ENCODE data around the gene SLC10A7. TPM values are rescaled to one million over a fixed set of nuclear protein-coding genes. Genes with fewer than 3 reads are reported as not detected.

The SLC10A7 gene
- total RNA-seq, 1 experiment from 2014 or later, result 3.9 TPM

GRCh38 chr4:146490106-146490505 is 31.6 kb downstream of the SLC10A7 start:
- Histone ChIP-seq H2BK5ac (ENCODE audit: insufficient read length, low read length) (no peak overlapping the region), H2BK12ac (ENCODE audit: insufficient read length, low read depth, low read length) (no peak overlapping the region), H3K23ac (ENCODE audit: insufficient read length, low read depth, low read length) (no peak overlapping the region), H3K9me3 (ENCODE audit: control insufficient read depth, low read depth, low read length) (no peaks in the 10 kb centered on the region), H2AK5ac (ENCODE audit: insufficient read length, low read length) (no peak overlapping the region), H2BK120ac (ENCODE audit: low read depth, low read length, poor library complexity, severe bottlenecking) (no peak overlapping the region), H3K14ac (ENCODE audit: insufficient read depth, low read length) (no peak overlapping the region), H4K5ac (ENCODE audit: insufficient read length, low read depth, low read length) (no peak overlapping the region), H3K27ac (ENCODE audit: insufficient read length, low read depth, low read length) (no peak overlapping the region), H4K91ac (ENCODE audit: insufficient read length, low read depth, low read length) (no peak overlapping the region), H3K79me1 (ENCODE audit: insufficient read depth, low read depth, low read length, poor library complexity, severe bottlenecking) (no peaks in the 10 kb centered on the region), H3T11ph (ENCODE audit: low read length) (no peak overlapping the region), H3K56ac (ENCODE audit: insufficient read length, low read depth, low read length) (no peak overlapping the region), H3K79me2 (ENCODE audit: insufficient read depth, low read length) (no peaks in the 10 kb centered on the region), H2BK15ac (ENCODE audit: low read depth, low read length) (no peak overlapping the region), H3K27me3 (ENCODE audit: insufficient read depth, low read length) (no peaks in the 10 kb centered on the region), H3K9ac (ENCODE audit: extremely low read depth, insufficient read length, low read length) (no peak overlapping the region), H2BK20ac (ENCODE audit: low read depth, low read length, poor library complexity, severe bottlenecking) (no peak overlapping the region), H3K4me2 (ENCODE audit: insufficient read depth, insufficient read length, low read length) (no peak overlapping the region), H3K4ac (ENCODE audit: low read depth, low read length) (no peak overlapping the region), H3K18ac (ENCODE audit: insufficient read length, low read depth, low read length) (no peak overlapping the region), H3K23me2 (ENCODE audit: insufficient read length, low read depth, low read length, poor library complexity, severe bottlenecking) (no peaks in the 10 kb centered on the region), H2AFZ (ENCODE audit: low read length) (no peak overlapping the region), H3K4me1 (ENCODE audit: insufficient read depth, low read length) (no peaks in the 10 kb centered on the region), H4K20me1 (ENCODE audit: control insufficient read depth, insufficient read depth, insufficient read length) (no peaks in the 10 kb centered on the region), H4K8ac (replicated peaks; ENCODE audit: insufficient read length, low read depth, low read length) (no peak overlapping the region)
- H3K9me3 Mint-ChIP-seq, result peaks cover 0 to 3% of the 10 kb centered on the region in 2 experiments; a peak in 1 of 5 replicates
- H3K4me3 Mint-ChIP-seq, result no peak overlapping the region
- DNase-seq, result no peak
- peaks cover 0 to 4% of the 10 kb centered on the region in 2 experiments; a peak in 1 of 4 replicates for H3K4me1 Mint-ChIP-seq
- TF ChIP-seq, protein P1, sequence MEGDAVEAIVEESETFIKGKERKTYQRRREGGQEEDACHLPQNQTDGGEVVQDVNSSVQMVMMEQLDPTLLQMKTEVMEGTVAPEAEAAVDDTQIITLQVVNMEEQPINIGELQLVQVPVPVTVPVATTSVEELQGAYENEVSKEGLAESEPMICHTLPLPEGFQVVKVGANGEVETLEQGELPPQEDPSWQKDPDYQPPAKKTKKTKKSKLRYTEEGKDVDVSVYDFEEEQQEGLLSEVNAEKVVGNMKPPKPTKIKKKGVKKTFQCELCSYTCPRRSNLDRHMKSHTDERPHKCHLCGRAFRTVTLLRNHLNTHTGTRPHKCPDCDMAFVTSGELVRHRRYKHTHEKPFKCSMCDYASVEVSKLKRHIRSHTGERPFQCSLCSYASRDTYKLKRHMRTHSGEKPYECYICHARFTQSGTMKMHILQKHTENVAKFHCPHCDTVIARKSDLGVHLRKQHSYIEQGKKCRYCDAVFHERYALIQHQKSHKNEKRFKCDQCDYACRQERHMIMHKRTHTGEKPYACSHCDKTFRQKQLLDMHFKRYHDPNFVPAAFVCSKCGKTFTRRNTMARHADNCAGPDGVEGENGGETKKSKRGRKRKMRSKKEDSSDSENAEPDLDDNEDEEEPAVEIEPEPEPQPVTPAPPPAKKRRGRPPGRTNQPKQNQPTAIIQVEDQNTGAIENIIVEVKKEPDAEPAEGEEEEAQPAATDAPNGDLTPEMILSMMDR (conservative IDR thresholded peaks at IDR 0.05), result no peak
- no peaks in the 10 kb centered on the region for H3K27me3 Mint-ChIP-seq (ENCODE audit: low read depth)
- no peak overlapping the region for H3K27ac Mint-ChIP-seq
- no peaks in the 10 kb centered on the region; a peak in 1 of 7 replicates for H3K36me3 Mint-ChIP-seq (ENCODE audit: insufficient read depth in 1 of 3, low read depth in 3 of 3)
- no CpG with 5 or more reads among the region's 2 CpGs for WGBS (ENCODE audit: extremely low coverage, insufficient read length, low lambda C conversion rate)
